Liver (tissue), 3 donors: ENCODE results near the gene PRKD1.

ENCODE experiments used
- CTCF ChIP-seq: fragments of 150-350 bp; IDR thresholded peaks from 2 replicates; pipeline ENCODE4 v1.5.1; 2017; ENCODE audit warnings: improper control_type of control experiment, low read depth, low read length; ENCODE audit not compliant: missing input control
- FOXA1 ChIP-seq: IDR thresholded peaks from 2 replicates; pipeline ENCODE4 v1.6.1; 2016; ENCODE audit warnings: antibody characterized with exemption
- HNF4G ChIP-seq: IDR thresholded peaks from 2 replicates; pipeline ENCODE4 v1.6.1; 2016; ENCODE audit warnings: antibody characterized with exemption
- RXRA ChIP-seq, 2 donors: IDR thresholded peaks; 2 replicates each; pipeline ENCODE4 v1.6.1; 2017 to 2018; ENCODE audit warnings: antibody characterized with exemption in 2 of 2, mild to moderate bottlenecking in 1 of 2
- donor health status: healthy.
- donor health status: healthy.

GRCh38 chr14:29603696-29604095, 324.0 kb downstream of the PRKD1 start:
- no peak for TF ChIP-seq CTCF
- TF ChIP-seq RXRA (IDR thresholded peaks at IDR 0.05), result no peak
- no peak for TF ChIP-seq FOXA1
- no peak for TF ChIP-seq HNF4G
